Thyroid gland (tissue), 4 donors: ENCODE data around the gene DEFB131B.
"Not testable (repeated sequence)": the region's sequence is repeated elsewhere in the genome, so short reads cannot be mapped to it uniquely, and the experiment has no call there.

ENCODE experiments used
- POLR2A ChIP-seq, 2 donors: fragments of 450-650 bp; IDR thresholded peaks; one replicate each; pipeline ENCODE4 v1.6.1; 2017; ENCODE audit warnings: antibody characterized with exemption in 2 of 2, mild to moderate bottlenecking in 2 of 2, moderate library complexity in 1 of 2
- TF ChIP-seq, protein P1 (sequence below), 6 experiments: fragments of 200-600 bp in 3 of 6; fragments of 450-650 bp in 3 of 6; sonication (generic) in 3 of 6; IDR thresholded peaks; one replicate each; pipeline ENCODE4 v1.5.1; 2016 to 2019; ENCODE audit warnings: antibody characterized with exemption in 6 of 6, mild to moderate bottlenecking in 2 of 6, inconsistent platforms in 1 of 6, moderate library complexity in 1 of 6

DNA sequence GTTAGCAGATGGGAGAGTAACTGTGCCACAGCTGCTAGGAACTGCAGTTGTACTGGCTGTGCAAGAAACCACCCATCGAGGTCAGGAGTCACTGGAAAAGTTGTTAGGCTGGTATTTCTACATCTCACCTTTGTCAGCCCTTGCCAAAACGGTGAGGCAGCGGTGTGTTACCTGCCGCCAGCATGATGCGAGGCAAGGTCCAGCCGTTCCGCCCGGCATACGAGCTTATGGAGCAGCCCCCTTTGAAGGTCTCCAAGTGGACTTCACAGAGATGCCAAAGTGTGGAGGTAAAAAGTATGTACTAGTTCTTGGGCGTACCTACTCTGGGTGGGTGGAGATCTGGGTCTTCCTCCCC, 33.7 kb downstream of the DEFB131B start:
- TF ChIP-seq, protein P1, sequence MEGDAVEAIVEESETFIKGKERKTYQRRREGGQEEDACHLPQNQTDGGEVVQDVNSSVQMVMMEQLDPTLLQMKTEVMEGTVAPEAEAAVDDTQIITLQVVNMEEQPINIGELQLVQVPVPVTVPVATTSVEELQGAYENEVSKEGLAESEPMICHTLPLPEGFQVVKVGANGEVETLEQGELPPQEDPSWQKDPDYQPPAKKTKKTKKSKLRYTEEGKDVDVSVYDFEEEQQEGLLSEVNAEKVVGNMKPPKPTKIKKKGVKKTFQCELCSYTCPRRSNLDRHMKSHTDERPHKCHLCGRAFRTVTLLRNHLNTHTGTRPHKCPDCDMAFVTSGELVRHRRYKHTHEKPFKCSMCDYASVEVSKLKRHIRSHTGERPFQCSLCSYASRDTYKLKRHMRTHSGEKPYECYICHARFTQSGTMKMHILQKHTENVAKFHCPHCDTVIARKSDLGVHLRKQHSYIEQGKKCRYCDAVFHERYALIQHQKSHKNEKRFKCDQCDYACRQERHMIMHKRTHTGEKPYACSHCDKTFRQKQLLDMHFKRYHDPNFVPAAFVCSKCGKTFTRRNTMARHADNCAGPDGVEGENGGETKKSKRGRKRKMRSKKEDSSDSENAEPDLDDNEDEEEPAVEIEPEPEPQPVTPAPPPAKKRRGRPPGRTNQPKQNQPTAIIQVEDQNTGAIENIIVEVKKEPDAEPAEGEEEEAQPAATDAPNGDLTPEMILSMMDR (IDR thresholded peaks at IDR 0.05), result not testable (repeated sequence)
- TF ChIP-seq POLR2A (IDR thresholded peaks at IDR 0.05), result not testable (repeated sequence)
